IPS-18a (cell line): ENCODE data around the gene ANTXR2.

Experiments used
- H3K27ac ChIP-seq: one replicate; pipeline ENCODE4 v1.5.1; 2013; ENCODE audit warnings: low read length
- H3K27me3 ChIP-seq: one replicate; pipeline ENCODE4 v1.6.1; 2013; ENCODE audit warnings: mild to moderate bottlenecking, low read length; ENCODE audit not compliant: control insufficient read depth, insufficient read depth
- H3K36me3 ChIP-seq: one replicate; pipeline ENCODE4 v1.6.1; 2013; ENCODE audit warnings: low read depth, low read length; ENCODE audit not compliant: control insufficient read depth
- H3K4me1 ChIP-seq: one replicate; pipeline ENCODE4 v1.6.1; 2013; ENCODE audit warnings: low read depth, low read length; ENCODE audit not compliant: control insufficient read depth
- H3K4me3 ChIP-seq: one replicate; pipeline ENCODE4 v1.5.1; 2013; ENCODE audit warnings: low read length
- H3K9ac ChIP-seq: one replicate; pipeline ENCODE4 v1.6.1; 2013; ENCODE audit warnings: mild to moderate bottlenecking, low read length, moderate library complexity
- H3K9me3 ChIP-seq: one replicate; pipeline ENCODE4 v1.6.1; 2013; ENCODE audit warnings: low read depth, low read length; ENCODE audit not compliant: control insufficient read depth

ANTXR2 gene

GRCh38 chr4:80091688-80092087, 18.7 kb upstream of the ANTXR2 start:
- no peak overlapping the region for H3K4me3 ChIP-seq
- H3K9me3 ChIP-seq = no peaks in the 10 kb centered on the region
- H3K4me1 ChIP-seq = no peaks in the 10 kb centered on the region
- no peak overlapping the region for H3K9ac ChIP-seq
- no peaks in the 10 kb centered on the region for H3K27me3 ChIP-seq
- no peak overlapping the region for H3K27ac ChIP-seq
- H3K36me3 ChIP-seq = no peaks in the 10 kb centered on the region

- H3K9me3 ChIP-seq = no peaks in the 10 kb centered on the region
- H3K4me3 ChIP-seq = no peak overlapping the region
- no peak overlapping the region for H3K27ac ChIP-seq
- H3K9ac ChIP-seq = no peak overlapping the region
- no peaks in the 10 kb centered on the region for H3K27me3 ChIP-seq
- no peaks in the 10 kb centered on the region for H3K4me1 ChIP-seq
- no peaks in the 10 kb centered on the region for H3K36me3 ChIP-seq
These were observed 18.2 kb upstream of the ANTXR2 start for GRCh38 chr4:80091184-80091583.

GRCh38 chr4:80090090-80090489, 17.1 kb upstream of the ANTXR2 start:
- Histone ChIP-seq H3K36me3 (no peaks in the 10 kb centered on the region), H3K9ac (no peak overlapping the region), H3K9me3 (no peaks in the 10 kb centered on the region), H3K4me1 (no peaks in the 10 kb centered on the region), H3K27me3 (no peaks in the 10 kb centered on the region), H3K4me3 (no peak overlapping the region), H3K27ac (no peak overlapping the region)

- Histone ChIP-seq H3K27me3 (no peaks in the 10 kb centered on the region), H3K9ac (no peak overlapping the region), H3K27ac (no peak overlapping the region), H3K9me3 (no peaks in the 10 kb centered on the region), H3K4me1 (no peaks in the 10 kb centered on the region), H3K4me3 (no peak overlapping the region), H3K36me3 (no peaks in the 10 kb centered on the region)
These were observed 15.4 kb upstream of the ANTXR2 start for GRCh38 chr4:80088471-80088870.

GRCh38 chr4:80086296-80086695, 13.3 kb upstream of the ANTXR2 start:
- no peak overlapping the region for H3K4me3 ChIP-seq
- H3K9ac ChIP-seq = no peak overlapping the region
- H3K27ac ChIP-seq = no peak overlapping the region
- H3K27me3 ChIP-seq = no peaks in the 10 kb centered on the region
- no peaks in the 10 kb centered on the region for H3K9me3 ChIP-seq
- no peaks in the 10 kb centered on the region for H3K4me1 ChIP-seq
- H3K36me3 ChIP-seq = no peaks in the 10 kb centered on the region

- Histone ChIP-seq H3K27ac (no peak overlapping the region), H3K27me3 (no peaks in the 10 kb centered on the region), H3K9me3 (no peaks in the 10 kb centered on the region), H3K36me3 (no peaks in the 10 kb centered on the region), H3K4me1 (no peaks in the 10 kb centered on the region), H3K9ac (no peak overlapping the region), H3K4me3 (no peak overlapping the region)
These were observed 12.1 kb upstream of the ANTXR2 start for GRCh38 chr4:80085081-80085480.

- no peak overlapping the region for H3K27ac ChIP-seq
- H3K27me3 ChIP-seq = no peaks in the 10 kb centered on the region
- H3K4me1 ChIP-seq = no peaks in the 10 kb centered on the region
- H3K36me3 ChIP-seq = no peaks in the 10 kb centered on the region
- H3K9ac ChIP-seq = no peak overlapping the region
- no peaks in the 10 kb centered on the region for H3K9me3 ChIP-seq
- H3K4me3 ChIP-seq = no peak overlapping the region
These were observed 9.7 kb upstream of the ANTXR2 start for GRCh38 chr4:80082693-80083092.

GRCh38 chr4:80081566-80081965, 8.5 kb upstream of the ANTXR2 start:
- no peaks in the 10 kb centered on the region for H3K36me3 ChIP-seq
- H3K27ac ChIP-seq = no peak overlapping the region
- H3K9ac ChIP-seq = no peak overlapping the region
- no peaks in the 10 kb centered on the region for H3K9me3 ChIP-seq
- H3K4me1 ChIP-seq = no peaks in the 10 kb centered on the region
- no peaks in the 10 kb centered on the region for H3K27me3 ChIP-seq
- H3K4me3 ChIP-seq = no peak overlapping the region

GRCh38 chr4:80079255-80079923, 6.4 kb upstream of the ANTXR2 start:
- no peaks in the 10 kb centered on the region for H3K4me1 ChIP-seq
- H3K27ac ChIP-seq = no peak overlapping the region
- H3K9ac ChIP-seq = no peak overlapping the region
- H3K27me3 ChIP-seq = no peaks in the 10 kb centered on the region
- no peak overlapping the region for H3K4me3 ChIP-seq
- H3K9me3 ChIP-seq = no peaks in the 10 kb centered on the region
- H3K36me3 ChIP-seq = no peaks in the 10 kb centered on the region

- H3K4me1 ChIP-seq = peaks cover 2% of the 10 kb centered on the region
- no peak overlapping the region for H3K27ac ChIP-seq
- peaks cover 9% of the 10 kb centered on the region for H3K27me3 ChIP-seq
- H3K36me3 ChIP-seq = no peaks in the 10 kb centered on the region
- H3K4me3 ChIP-seq = no peak overlapping the region
- no peaks in the 10 kb centered on the region for H3K9me3 ChIP-seq
- H3K9ac ChIP-seq = no peak overlapping the region
These were observed 5.5 kb upstream of the ANTXR2 start for GRCh38 chr4:80078346-80079092.

GRCh38 chr4:80077639-80078038, 4.6 kb upstream of the ANTXR2 start:
- Histone ChIP-seq H3K9ac (no peak overlapping the region), H3K4me1 (peaks cover 2% of the 10 kb centered on the region), H3K27ac (no peak overlapping the region), H3K4me3 (no peak overlapping the region), H3K36me3 (no peaks in the 10 kb centered on the region), H3K27me3 (peaks cover 12% of the 10 kb centered on the region), H3K9me3 (no peaks in the 10 kb centered on the region)

GRCh38 chr4:80076681-80077080, 3.7 kb upstream of the ANTXR2 start:
- Histone ChIP-seq H3K36me3 (no peaks in the 10 kb centered on the region), H3K27me3 (peaks cover 15% of the 10 kb centered on the region), H3K9ac (no peak overlapping the region)

More at GRCh38 chr4:80076681-80077080, 3.7 kb upstream of the ANTXR2 start:
- peaks cover 3% of the 10 kb centered on the region for H3K4me1 ChIP-seq
- no peaks in the 10 kb centered on the region for H3K9me3 ChIP-seq
- no peak overlapping the region for H3K4me3 ChIP-seq
- no peak overlapping the region for H3K27ac ChIP-seq
